ENCODE results near the gene LIG1.
"Not testable (repeated sequence)": the region's sequence is repeated elsewhere in the genome, so short reads cannot be mapped to it uniquely, and the experiment has no call there.

- TF ChIP-seq SP1 (IDR thresholded peaks at IDR 0.05); HDGF (IDR thresholded peaks at IDR 0.05; ENCODE audit: borderline replicate concordance); BHLHE40 (IDR thresholded peaks at IDR 0.05; ENCODE audit: borderline replicate concordance); ZNF384 (IDR thresholded peaks at IDR 0.05); SUZ12 (IDR thresholded peaks at IDR 0.05); FOXA1 (IDR thresholded peaks at IDR 0.05); ARNT (IDR thresholded peaks at IDR 0.05); NFRKB (IDR thresholded peaks at IDR 0.05): not testable (repeated sequence)
Measured at GRCh38 chr19:48088991-48089390, 81.2 kb downstream of the LIG1 start.

Data from HEK293T (cell line).